IMR-90 (cell line): ENCODE results near the gene CTBP1. TPM values are rescaled to one million over a fixed set of nuclear protein-coding genes. Genes with fewer than 3 reads are reported as not detected.
A peak's percentile ranks its signal among the peaks of the same experiment; 100 is the strongest.

Source experiments
- ATAC-seq: fragments of 200-7000 bp; cut with Tn5 transposase; 2 replicates; pipeline ENCODE4 v1.9.1; 2020; ENCODE audit warnings: low read depth, mild to moderate bottlenecking, moderate library complexity
- BruUV-seq: library from RNA; stranded (reverse); fragments of 400-500 nt; replicated peaks from 2 replicates; lab custom pipeline; 2021; lab: Mats Ljungman, UMichigan
- CTCF ChIA-PET: fragments of 300-600 bp; formaldehyde crosslinking; extraction: SDS; loops from one replicate; lab custom pipeline; 2021; ENCODE audit warnings: antibody characterized with exemption; lab: Yijun Ruan, JAX
- POLR2A ChIA-PET: fragments of 300-600 bp; sonication (Branson Sonifier 250); formaldehyde crosslinking; loops from one replicate; lab custom pipeline; 2022; ENCODE audit warnings: antibody characterized with exemption; ENCODE audit not compliant: unreplicated experiment; lab: Charles Lee
- DNase-seq: peaks from one replicate; pipeline ENCODE4 v3.0.0; 2013
- H2AFZ ChIP-seq: replicated peaks from 2 replicates; pipeline ENCODE3; 2013; ENCODE audit warnings: low read length, mild to moderate bottlenecking; ENCODE audit not compliant: poor library complexity
- H2AK5ac ChIP-seq: 2 replicates; pipeline ENCODE4 v1.6.1; 2013; ENCODE audit warnings: low read depth, low read length, inconsistent platforms
- H2AK9ac ChIP-seq: replicated peaks from 2 replicates; pipeline ENCODE3; 2013; ENCODE audit warnings: mild to moderate bottlenecking, low read depth, low read length, moderate library complexity; ENCODE audit not compliant: poor library complexity
- H2BK120ac ChIP-seq: 2 replicates; pipeline ENCODE4 v1.6.1; 2013; ENCODE audit warnings: low read depth, low read length, inconsistent platforms
- H2BK15ac ChIP-seq: 3 replicates; pipeline ENCODE4 v1.6.1; 2013; ENCODE audit warnings: low read depth, low read length, inconsistent platforms
- H2BK20ac ChIP-seq: 2 replicates; pipeline ENCODE4 v1.6.1; 2013; ENCODE audit warnings: low read depth, mild to moderate bottlenecking, inconsistent platforms, low read length, moderate library complexity
- H2BK5ac ChIP-seq: 2 replicates; pipeline ENCODE4 v1.6.1; 2013; ENCODE audit warnings: mild to moderate bottlenecking, low read depth, low read length, inconsistent platforms; ENCODE audit not compliant: poor library complexity, severe bottlenecking
- H3K14ac ChIP-seq: replicated peaks from 2 replicates; pipeline ENCODE4 v1.6.1; 2013; ENCODE audit warnings: low read depth, low read length, inconsistent platforms
- H3K18ac ChIP-seq: 2 replicates; pipeline ENCODE4 v1.6.1; 2013; ENCODE audit warnings: low read depth, low read length, control low read depth
- H3K23ac ChIP-seq: 2 replicates; pipeline ENCODE4 v1.6.1; 2013; ENCODE audit warnings: low read depth, low read length, inconsistent platforms
- H3K27ac ChIP-seq: 2 replicates; pipeline ENCODE4 v1.5.1; 2013; ENCODE audit warnings: mild to moderate bottlenecking, control low read depth, low read length; ENCODE audit not compliant: insufficient read depth
- H3K27me3 ChIP-seq: 2 replicates; pipeline ENCODE4 v1.6.1; 2013; ENCODE audit warnings: low read length; ENCODE audit not compliant: control insufficient read depth, insufficient read depth
- H3K36me3 ChIP-seq: 2 replicates; pipeline ENCODE4 v1.6.1; 2013; ENCODE audit warnings: low read length, mixed read lengths; ENCODE audit not compliant: control insufficient read depth, insufficient read depth
- H3K4ac ChIP-seq: 2 replicates; pipeline ENCODE4 v1.6.1; 2013; ENCODE audit warnings: low read depth, low read length, inconsistent platforms
- H3K4me1 ChIP-seq: 2 replicates; pipeline ENCODE4 v1.6.1; 2013; ENCODE audit warnings: low read length, mixed read lengths; ENCODE audit not compliant: control insufficient read depth, insufficient read depth
- H3K4me2 ChIP-seq: 2 replicates; pipeline ENCODE4 v1.6.1; 2013; ENCODE audit warnings: low read depth, mild to moderate bottlenecking, control low read depth, low read length, moderate library complexity
- H3K4me3 ChIP-seq: 2 replicates; pipeline ENCODE4 v1.5.1; 2013; ENCODE audit warnings: low read depth, mild to moderate bottlenecking, control low read depth, low read length, moderate library complexity; ENCODE audit not compliant: insufficient read depth
- H3K56ac ChIP-seq: 2 replicates; pipeline ENCODE4 v1.6.1; 2013; ENCODE audit warnings: low read length, inconsistent platforms; ENCODE audit not compliant: insufficient read depth; ENCODE audit errors: extremely low read depth
- H3K79me1 ChIP-seq, 2 experiments: 2 replicates each; pipeline ENCODE4 v1.6.1; 2013; ENCODE audit warnings: low read length in 2 of 2, inconsistent platforms in 1 of 2, low read depth in 1 of 2
- H3K9ac ChIP-seq: 2 replicates; pipeline ENCODE4 v1.6.1; 2013; ENCODE audit warnings: low read depth, low read length, control low read depth
- H3K9me1 ChIP-seq: 2 replicates; pipeline ENCODE4 v1.6.1; 2013; ENCODE audit warnings: low read length, inconsistent platforms; ENCODE audit not compliant: insufficient read depth
- H3K9me3 ChIP-seq: 2 replicates; pipeline ENCODE4 v1.6.1; 2013; ENCODE audit warnings: low read length; ENCODE audit not compliant: control insufficient read depth, insufficient read depth
- H4K20me1 ChIP-seq: 2 replicates; pipeline ENCODE4 v1.6.1; 2013; ENCODE audit warnings: low read length, inconsistent platforms; ENCODE audit not compliant: insufficient read depth
- H4K5ac ChIP-seq: 2 replicates; pipeline ENCODE4 v1.6.1; 2013; ENCODE audit warnings: mild to moderate bottlenecking, low read depth, low read length, control low read depth
- H4K8ac ChIP-seq, 2 experiments: 2 replicates each; pipeline ENCODE4 v1.6.1; 2013; ENCODE audit warnings: low read depth in 2 of 2, low read length in 2 of 2, control low read depth in 1 of 2, inconsistent platforms in 1 of 2
- H4K91ac ChIP-seq: 2 replicates; pipeline ENCODE4 v1.6.1; 2013; ENCODE audit warnings: low read depth, low read length, inconsistent platforms; ENCODE audit not compliant: insufficient read depth
- CHD1 ChIP-seq: IDR thresholded peaks from 2 replicates; pipeline ENCODE4 v1.6.1; 2012; ENCODE audit warnings: low read depth, low read length, improper control_type of control experiment
- CTCF ChIP-seq: conservative IDR thresholded peaks from 2 replicates; pipeline ENCODE4 v1.5.1; 2012; ENCODE audit warnings: mild to moderate bottlenecking, low read depth, low read length, improper control_type of control experiment
- ELK1 ChIP-seq: fragments of 150-350 bp; IDR thresholded peaks from 2 replicates; pipeline ENCODE4 v1.6.1; 2016; ENCODE audit warnings: low read depth, mild to moderate bottlenecking, low read length, moderate library complexity, borderline replicate concordance
- FOS ChIP-seq: fragments of 150-350 bp; IDR thresholded peaks from 2 replicates; pipeline ENCODE4 v1.6.1; 2016; ENCODE audit warnings: low read depth, low read length
- MAFK ChIP-seq: IDR thresholded peaks from 2 replicates; pipeline ENCODE4 v1.6.1; 2012; ENCODE audit warnings: low read depth, low read length, improper control_type of control experiment
- MAZ ChIP-seq: IDR thresholded peaks from 2 replicates; pipeline ENCODE4 v1.6.1; 2012; ENCODE audit warnings: low read depth, mild to moderate bottlenecking, low read length, improper control_type of control experiment, moderate library complexity, borderline replicate concordance
- MXI1 ChIP-seq: IDR thresholded peaks from 2 replicates; pipeline ENCODE4 v1.6.1; 2012; ENCODE audit warnings: low read depth, mild to moderate bottlenecking, low read length, moderate library complexity, borderline replicate concordance
- NFE2L2 ChIP-seq: fragments of 150-350 bp; IDR thresholded peaks from 2 replicates; pipeline ENCODE4 v1.6.1; 2016; ENCODE audit warnings: low read depth, mild to moderate bottlenecking, low read length
- POLR2A ChIP-seq: IDR thresholded peaks from 2 replicates; pipeline ENCODE4 v1.6.1; 2012; ENCODE audit warnings: mild to moderate bottlenecking, low read depth, low read length
- RAD21 ChIP-seq: IDR thresholded peaks from 2 replicates; pipeline ENCODE4 v1.6.1; 2012; ENCODE audit warnings: low read length, improper control_type of control experiment
- RCOR1 ChIP-seq: IDR thresholded peaks from 2 replicates; pipeline ENCODE4 v1.6.1; 2012; ENCODE audit warnings: mild to moderate bottlenecking, low read length, improper control_type of control experiment; ENCODE audit not compliant: insufficient replicate concordance
- RFX5 ChIP-seq: IDR thresholded peaks from 2 replicates; pipeline ENCODE4 v1.8.0; 2012; ENCODE audit warnings: low read depth, mild to moderate bottlenecking, low read length, moderate library complexity
- SMC3 ChIP-seq: fragments of 150-350 bp; IDR thresholded peaks from 2 replicates; pipeline ENCODE4 v1.6.1; 2016; ENCODE audit warnings: low read depth, mild to moderate bottlenecking, antibody characterized with exemption, low read length, moderate library complexity
- USF2 ChIP-seq: fragments of 150-350 bp; IDR thresholded peaks from 2 replicates; pipeline ENCODE4 v1.6.1; 2017; ENCODE audit warnings: mild to moderate bottlenecking, antibody characterized with exemption, low read length, low read depth
- WGBS, 2 experiments: methylation state at CpG; one replicate each; pipeline versions ENCODE4 v1.1.5 to v1.1.7; 2013; ENCODE audit warnings: missing lambda C conversion rate in 2 of 2; ENCODE audit not compliant: insufficient read length in 1 of 2; ENCODE audit errors: extremely low coverage in 2 of 2; 5-methylcytosine and 5-hydroxymethylcytosine counted together
- dilution Hi-C: fragments of 300-500 bp; cut with HindIII; formaldehyde crosslinking; loops from one replicate; pipeline ENCODE4 v1.14.3; 2018; ENCODE audit warnings: low sequenced_read_pairs; ENCODE audit not compliant: unreplicated experiment
- in situ Hi-C: fragments of 300-500 bp; cut with MboI; formaldehyde crosslinking; loops from 3 replicates; pipeline ENCODE4 v1.14.3; 2019; ENCODE audit warnings: low sequenced_read_pairs, inconsistent platforms, mixed read lengths
- intact Hi-C: fragments of 100-400 bp; cut with micrococcal nuclease; formaldehyde crosslinking; loops from 2 replicates; pipeline ENCODE4 v1.10.0; 2022
- polyA plus RNA-seq, 3 experiments: library from polyadenylated mRNA; depleted of rRNA; stranded (reverse); fragments of >200 nt; gene quantifications; 2 replicates each; pipeline ENCODE4 v1.2.3, GENCODE V29; 2012; ENCODE audit warnings: low replicate concordance in 1 of 3
- total RNA-seq: library from RNA; depleted of rRNA; stranded (reverse); fragments of >200 nt; gene quantifications from 2 replicates; pipeline ENCODE4 v1.2.3, GENCODE V29; 2012

Gene CTBP1
- total and polyA plus RNA-seq, 2 of the 4 experiments (the other 2 are of a cell fraction) = 147 to 212 TPM

GRCh38 chr4:1192493-1193205 lies 56.3 kb downstream of the CTBP1 start:
- H2BK20ac ChIP-seq = peak overlapping the region; percentile 99
- peak overlapping the region; percentile 91 for H4K5ac ChIP-seq
- no peaks in the 10 kb centered on the region for H3K9me3 ChIP-seq
- BruUV-seq = no TSS peak
- CTCF ChIA-PET = interaction anchor here (1.0 to 1.3 kb wide), 3 partner anchors 9 to 26 kb away, joined by 3 to 9 read pairs (median 4); no protein-coding TSS in a partner anchor
- no peaks in the 10 kb centered on the region for H4K20me1 ChIP-seq
- H3K4ac ChIP-seq = peak overlapping the region; percentile 99
- intact Hi-C loops (no loop called here), in situ Hi-C loops (no loop called here), dilution Hi-C loops (no loop called here)
- H3K9me1 ChIP-seq = peaks cover 25% of the 10 kb centered on the region
- H2BK120ac ChIP-seq = peak overlapping the region; percentile 100
- H3K14ac ChIP-seq = peak overlapping the region; percentile 98
- peak overlapping the region; percentile 94 for H3K18ac ChIP-seq
- H2AK9ac ChIP-seq = peak overlapping the region; percentile 96
- H3K23ac ChIP-seq = peak overlapping the region; percentile 98
- H2AK5ac ChIP-seq = peak overlapping the region; percentile 98
- whole genome bisulfite sequencing, 2 experiments = 50% methylated on average over 6 of the region's 13 CpGs; no CpG with 5 or more reads in 1 of the 2 experiments
- H2BK15ac ChIP-seq = peak overlapping the region; percentile 98; the same call in 2 of the 3 replicates
- peak overlapping the region; percentile 95 for H3K27ac ChIP-seq
- H2BK5ac ChIP-seq = peak overlapping the region; percentile 96
- H4K8ac ChIP-seq = peak overlapping the region; percentile 83 to 97
- peaks cover 33% of the 10 kb centered on the region for H3K4me1 ChIP-seq
- peaks cover 0 to 34% of the 10 kb centered on the region in 2 experiments; a peak in 2 of 4 replicates for H3K79me1 ChIP-seq
- H3K9ac ChIP-seq = peak overlapping the region; percentile 73
- H3K36me3 ChIP-seq = no peaks in the 10 kb centered on the region; the same call in 1 of the 2 replicates
- ATAC-seq = peak; percentile 69
- peak overlapping the region; percentile 82 for H2AFZ ChIP-seq
- peak overlapping the region; percentile 100 for H4K91ac ChIP-seq
- H3K4me2 ChIP-seq = peak overlapping the region; percentile 45
- H3K27me3 ChIP-seq = no peaks in the 10 kb centered on the region
- no peak for DNase-seq
- peak overlapping the region; percentile 97 for H3K56ac ChIP-seq
- POLR2A ChIA-PET = interaction anchor here (0.8 to 1.5 kb wide), 3 partner anchors 8 to 10 kb away, joined by 3 to 5 read pairs (median 5); no protein-coding TSS in a partner anchor
- H3K4me3 ChIP-seq = no peak overlapping the region
- TF ChIP-seq MAFK (no peak), RCOR1 (no peak), MXI1 (no peak), RFX5 (no peak), CHD1 (no peak), FOS (no peak), MAZ (no peak), NFE2L2 (no peak), USF2 (no peak), ELK1 (no peak), RAD21 (no peak), CTCF (no peak), SMC3 (no peak), POLR2A (no peak)
